D721Med (cell line): ENCODE results near the gene BET1L.
A peak's percentile ranks its signal among the peaks of the same experiment; 100 is the strongest.
"Not testable (repeated sequence)": the region's sequence is repeated elsewhere in the genome, so short reads cannot be mapped to it uniquely, and the experiment has no call there.

Source experiments
- DNase-seq: peaks from one replicate; pipeline ENCODE4 v3.0.0; 2011; ENCODE audit warnings: low spot score; ENCODE audit not compliant: insufficient read length
- FAIRE-seq: peaks from 2 replicates; lab custom pipeline; 2011; peaks lifted over from hg19 to GRCh38; lab: Jason Lieb, UNC
- CTCF ChIP-seq: IDR thresholded peaks from 2 replicates; pipeline ENCODE4 v1.5.1; 2012; ENCODE audit warnings: mild to moderate bottlenecking, control low read depth; ENCODE audit not compliant: insufficient read depth; ENCODE audit errors: missing control alignments

Gene BET1L

GRCh38 chr11:251550-251949 lies 44.4 kb upstream of the BET1L start:
- no peak for TF ChIP-seq CTCF
- DNase-seq (no peak), FAIRE-seq (no peak)

GRCh38 chr11:250740-251299 lies 43.6 kb upstream of the BET1L start:
- no peak for FAIRE-seq
- no peak for DNase-seq
- peak; percentile 56 for TF ChIP-seq CTCF

GRCh38 chr11:250274-250673 lies 43.1 kb upstream of the BET1L start:
- FAIRE-seq = no peak
- DNase-seq = no peak
- TF ChIP-seq CTCF = no peak

GRCh38 chr11:249062-249461 lies 41.9 kb upstream of the BET1L start:
- DNase-seq (no peak), FAIRE-seq (no peak)
- no peak for TF ChIP-seq CTCF

- no peak for DNase-seq
- FAIRE-seq = no peak
- TF ChIP-seq CTCF = no peak
Observed at GRCh38 chr11:244376-244775, 37.2 kb upstream of the BET1L start.

GRCh38 chr11:241634-242033 lies 34.4 kb upstream of the BET1L start:
- DNase-seq = no peak
- no peak for FAIRE-seq
- TF ChIP-seq CTCF = no peak

GRCh38 chr11:240315-240714 lies 33.1 kb upstream of the BET1L start:
- no peak for TF ChIP-seq CTCF
- DNase-seq (no peak), FAIRE-seq (no peak)

- DNase-seq, FAIRE-seq: not testable (repeated sequence)
Observed at GRCh38 chr11:238346-238745, 31.1 kb upstream of the BET1L start.
